HG02678 (cell line): ENCODE results near the gene FSCN2.

Experiments
- ATAC-seq: cut with Tn5 transposase; IDR thresholded peaks from one replicate; pipeline ENCODE4 v1.9.1; 2021; ENCODE audit warnings: mild to moderate bottlenecking, moderate library complexity; ENCODE audit not compliant: unreplicated experiment

The FSCN2 gene

GRCh38 chr17:81538651-81539570 lies 10.7 kb downstream of the FSCN2 start:
- ATAC-seq, result no peak

DNA sequence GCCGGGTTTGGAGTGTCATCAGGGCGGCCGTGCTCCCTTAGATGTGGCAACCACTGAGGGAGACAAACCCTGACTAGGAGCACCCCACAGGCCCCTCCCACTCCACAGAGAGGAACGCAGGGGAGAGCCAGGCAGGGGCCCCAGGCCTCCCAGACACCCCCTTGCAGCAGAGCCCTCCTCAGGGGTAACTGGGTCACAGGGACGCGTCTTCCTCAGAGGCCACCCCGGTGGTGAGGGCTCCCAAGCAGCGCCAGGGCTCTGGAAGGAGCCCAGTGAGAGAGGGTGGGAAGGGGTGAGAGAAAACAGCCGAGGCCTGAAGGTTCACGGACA lies 11.4 kb downstream of the FSCN2 start:
- no peak for ATAC-seq

- no peak for ATAC-seq
Measured at GRCh38 chr17:81539961-81540675, 11.9 kb downstream of the FSCN2 start.

DNA sequence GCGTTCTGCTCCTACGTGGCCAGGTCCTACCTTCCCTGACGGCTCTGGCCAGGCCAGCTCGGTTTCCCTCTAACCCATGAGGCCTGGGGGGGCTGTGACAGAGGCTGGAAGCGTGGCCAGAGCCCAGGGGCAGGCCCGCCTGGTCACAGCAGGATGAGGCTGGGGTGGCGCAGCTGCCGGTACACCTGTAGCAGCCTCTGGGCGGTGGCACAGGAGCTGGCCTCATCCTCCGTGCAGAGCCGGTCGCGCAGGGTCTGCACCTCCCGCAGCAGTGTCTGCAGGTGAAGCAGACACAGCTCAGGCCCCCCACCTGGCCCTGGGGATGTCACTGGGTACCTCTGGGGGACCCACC lies 12.5 kb downstream of the FSCN2 start:
- ATAC-seq, result no peak

DNA sequence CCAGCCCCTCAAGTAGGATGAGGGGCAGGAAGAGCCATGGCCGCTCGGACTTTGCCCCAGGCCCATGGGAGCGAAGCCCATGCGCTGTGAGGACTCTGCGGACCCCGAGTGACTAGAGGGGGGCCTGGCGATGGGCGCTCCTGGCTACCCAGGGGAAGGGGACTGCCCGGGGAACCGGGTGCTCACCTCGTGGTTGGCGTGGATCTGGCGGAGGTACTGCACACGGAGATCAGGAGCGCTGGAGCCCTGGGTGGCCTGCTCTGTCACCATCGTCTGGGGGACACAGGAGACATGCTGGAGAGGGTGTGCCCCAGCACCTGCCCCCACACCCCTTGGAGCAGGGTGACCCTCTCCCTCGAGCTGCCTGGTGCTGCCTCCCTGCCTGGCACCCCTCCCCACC lies 12.9 kb downstream of the FSCN2 start:
- no peak for ATAC-seq

- no peak for ATAC-seq
Measured at GRCh38 chr17:81542431-81543338, 14.5 kb downstream of the FSCN2 start.

- no peak for ATAC-seq
Measured at GRCh38 chr17:81543339-81543675, 15.1 kb downstream of the FSCN2 start.

- no peak for ATAC-seq
Measured at GRCh38 chr17:81543756-81544155, 15.6 kb downstream of the FSCN2 start.

- ATAC-seq, result no peak
Measured at GRCh38 chr17:81544281-81544974, 16.3 kb downstream of the FSCN2 start.

DNA sequence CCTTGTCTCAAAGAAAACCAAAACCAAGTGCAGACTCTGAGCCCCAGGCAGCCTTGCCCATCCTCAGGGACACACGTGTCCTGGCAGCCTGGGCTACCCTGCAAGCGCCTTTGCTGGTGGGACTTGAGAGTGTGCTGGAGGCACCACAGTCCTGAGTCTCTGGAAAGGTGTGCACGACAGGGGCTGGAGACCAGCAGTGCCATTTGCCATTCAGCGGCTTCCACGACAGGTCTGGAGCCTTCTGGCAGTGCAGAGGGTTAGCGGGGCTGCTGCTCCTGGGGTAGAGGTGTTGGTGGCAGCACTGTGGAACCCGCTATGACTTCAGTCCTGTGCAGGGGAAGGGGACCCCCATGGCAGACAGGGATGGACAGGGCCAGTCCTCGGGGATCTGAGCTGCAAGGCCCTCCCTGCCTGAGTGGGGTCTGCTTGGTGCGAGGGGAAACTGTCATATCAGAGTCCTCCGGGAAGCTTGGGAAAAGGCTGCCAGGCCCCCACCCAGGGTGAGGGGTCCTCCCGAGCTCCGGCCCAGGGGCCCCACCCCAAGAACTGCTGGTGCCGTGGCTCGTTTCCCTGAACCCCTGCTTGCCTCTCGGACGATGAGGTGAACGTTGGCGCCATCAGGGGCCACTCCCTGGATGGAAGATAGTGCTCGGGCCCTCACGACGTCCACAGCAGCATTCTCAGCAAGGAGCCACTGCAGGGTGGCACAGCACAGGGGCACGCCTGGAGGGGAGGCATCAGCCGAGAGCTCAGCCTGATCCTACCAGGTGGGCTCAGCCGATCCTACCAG lies 17.2 kb downstream of the FSCN2 start:
- no peak for ATAC-seq

DNA sequence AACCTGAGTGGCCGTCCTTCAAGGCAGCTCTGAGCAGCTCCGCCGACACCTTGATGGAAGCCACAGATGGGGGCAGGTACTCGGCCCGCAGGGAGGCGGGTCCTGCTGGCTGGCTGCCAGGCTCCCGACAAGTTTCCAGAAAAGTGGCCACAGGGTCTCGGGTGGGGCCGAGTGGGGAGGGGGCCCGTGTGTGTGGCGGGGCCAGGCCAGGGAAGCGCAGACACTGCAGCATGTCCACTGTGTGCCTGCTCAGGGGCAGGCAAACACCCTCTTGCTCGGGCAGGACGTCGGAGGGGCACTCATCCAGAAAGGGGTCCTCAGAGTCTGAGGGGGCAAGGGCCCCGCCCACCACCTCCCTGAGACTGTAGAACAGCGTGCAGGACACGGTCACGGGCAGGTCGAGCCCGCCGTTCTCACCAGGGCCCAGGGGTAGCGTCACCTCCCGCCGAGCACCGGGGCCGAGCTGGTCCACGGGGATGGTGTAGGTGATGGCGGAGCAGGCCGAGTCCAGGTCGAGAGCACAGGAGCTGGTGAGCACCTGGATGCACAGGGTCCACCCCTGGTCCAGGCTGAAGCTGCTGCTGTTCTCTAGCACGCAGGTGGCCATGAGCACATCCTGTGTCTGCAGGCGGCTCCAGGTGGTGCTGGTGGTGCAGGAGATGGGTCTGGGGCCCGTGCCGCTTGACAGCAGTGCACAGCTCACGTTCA lies 18.9 kb downstream of the FSCN2 start:
- no peak for ATAC-seq

DNA sequence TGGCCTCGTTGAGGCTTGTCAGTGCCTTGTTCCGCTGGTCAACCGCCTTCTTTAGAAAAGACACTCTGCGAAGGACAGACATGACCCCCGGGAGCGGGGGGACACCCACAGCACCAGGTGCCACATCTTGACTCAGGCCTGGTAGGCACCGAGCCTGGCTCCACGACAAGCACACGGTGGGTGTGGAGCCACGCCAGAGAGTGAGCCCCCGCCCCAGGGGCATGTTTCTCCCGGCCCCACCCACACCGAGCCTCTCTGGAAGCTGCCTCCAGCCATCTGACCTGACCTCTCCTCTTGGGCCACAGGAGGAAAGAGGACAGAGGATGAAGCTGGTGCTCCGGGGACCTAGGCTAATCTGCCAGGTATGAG lies 19.4 kb downstream of the FSCN2 start:
- no peak for ATAC-seq

DNA sequence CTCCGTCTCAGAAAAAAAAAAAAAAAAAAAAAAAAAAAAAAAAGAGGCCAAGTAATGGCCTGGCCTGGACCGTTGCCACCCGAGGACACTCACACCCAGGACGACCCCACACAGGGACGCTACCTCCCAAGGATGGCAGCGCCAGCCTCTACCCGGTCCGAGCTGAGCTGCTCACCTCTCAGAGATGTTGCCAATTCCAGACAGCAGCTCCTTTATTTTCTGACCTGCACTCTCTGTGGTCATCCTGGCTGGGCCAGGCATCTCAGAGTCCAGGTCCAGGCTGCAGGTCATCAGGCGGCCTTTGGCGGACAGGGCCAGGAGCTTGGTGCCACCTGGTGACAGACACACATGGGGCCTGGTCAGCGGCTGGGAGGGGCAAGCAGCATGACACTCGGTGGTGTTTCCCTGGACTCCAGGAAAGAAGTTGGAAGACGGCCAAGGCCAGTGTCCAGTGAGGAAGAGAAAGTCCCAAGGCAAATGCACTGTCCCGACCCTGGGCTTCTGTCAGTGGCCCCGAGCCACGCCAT lies 20.9 kb downstream of the FSCN2 start:
- no peak for ATAC-seq

DNA sequence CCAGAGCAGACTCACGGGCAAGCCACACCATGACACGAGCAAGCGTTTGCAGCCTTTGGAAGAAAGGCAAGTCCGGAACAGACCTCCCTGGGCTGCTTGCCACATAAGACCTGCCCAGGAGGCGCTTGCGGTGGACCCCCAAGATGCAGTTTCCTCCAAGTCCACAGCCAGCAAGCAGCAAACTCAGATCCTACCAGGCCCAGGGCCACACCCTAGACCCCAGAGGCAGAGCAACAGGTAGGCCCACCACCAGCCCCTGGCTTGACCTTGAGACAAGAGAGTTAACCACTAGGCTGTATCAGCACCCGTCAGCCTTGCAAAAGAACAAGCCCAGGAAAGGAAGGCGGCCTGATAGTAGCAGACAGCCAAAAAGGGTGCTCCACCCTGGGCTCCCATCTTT lies 21.6 kb downstream of the FSCN2 start:
- no peak for ATAC-seq

GRCh38 chr17:81550285-81550684 lies 22.1 kb downstream of the FSCN2 start:
- no peak for ATAC-seq

- no peak for ATAC-seq
Measured at GRCh38 chr17:81550830-81551457, 22.8 kb downstream of the FSCN2 start.

- no peak for ATAC-seq
Measured at GRCh38 chr17:81551458-81552243, 23.5 kb downstream of the FSCN2 start.
